ENCODE data around the gene HPCAL4. TPM values are rescaled to one million over a fixed set of nuclear protein-coding genes. Genes with fewer than 3 reads are reported as not detected.

HPCAL4 gene
- total RNA-seq, 1 experiment from 2014 or later = 0.50 TPM

GRCh38 chr1:39635205-39635870 lies 55.9 kb downstream of the HPCAL4 start:
- peaks cover 94% of the 10 kb centered on the region for H3K27me3 Mint-ChIP-seq (ENCODE audit: low read depth)
- H3K27ac Mint-ChIP-seq = no peak overlapping the region
- H3K4me3 Mint-ChIP-seq = no peak overlapping the region
- peaks cover 21% of the 10 kb centered on the region for H3K4me1 Mint-ChIP-seq
- ChIA-PET CTCF (interaction anchor here (0.7 to 7.3 kb wide), 8 partner anchors 13 to 85 kb away, joined by 3 to 44 read pairs (median 4); partner anchors contain the start of genes HPCAL4 and NT5C1A), POLR2A (no interaction called here)
- TF ChIP-seq AFF4 (CRISPR knock-in tag; IDR thresholded peaks at IDR 0.05; ENCODE audit: borderline replicate concordance) (no peak), ATF3 (CRISPR knock-in tag; conservative IDR thresholded peaks at IDR 0.05) (no peak), ZNF138 (CRISPR knock-in tag; conservative IDR thresholded peaks at IDR 0.05) (no peak), PRRX2 (CRISPR knock-in tag; IDR thresholded peaks at IDR 0.05) (no peak), ATF6 (CRISPR knock-in tag; IDR thresholded peaks at IDR 0.05) (no peak), IRF2 (CRISPR knock-in tag; IDR thresholded peaks at IDR 0.05; ENCODE audit: borderline replicate concordance, low read depth) (no peak), NR2C2 (CRISPR knock-in tag; IDR thresholded peaks at IDR 0.05) (no peak), HMGXB4 (CRISPR knock-in tag; IDR thresholded peaks at IDR 0.05) (no peak), FOXK1 (CRISPR knock-in tag; IDR thresholded peaks at IDR 0.05) (no peak), ZNF512 (CRISPR knock-in tag; IDR thresholded peaks at IDR 0.05; ENCODE audit: borderline replicate concordance) (no peak), AR (CRISPR knock-in tag; IDR thresholded peaks at IDR 0.05) (no peak), CDX4 (CRISPR knock-in tag; IDR thresholded peaks at IDR 0.05; ENCODE audit: borderline replicate concordance) (no peak), ZNF121 (CRISPR knock-in tag; IDR thresholded peaks at IDR 0.05) (no peak), ZNF425 (CRISPR knock-in tag; conservative IDR thresholded peaks at IDR 0.05) (no peak), ATF1 (CRISPR knock-in tag; IDR thresholded peaks at IDR 0.05) (no peak), JAZF1 (CRISPR knock-in tag; IDR thresholded peaks at IDR 0.05) (no peak), IRF1 (CRISPR knock-in tag; IDR thresholded peaks at IDR 0.05) (no peak)
- ATAC-seq (no peak), DNase-seq (ENCODE audit: low spot score) (no peak)
- no peaks in the 10 kb centered on the region for H3K36me3 Mint-ChIP-seq
- no peaks in the 10 kb centered on the region for H3K9me3 Mint-ChIP-seq
